GM18526 (cell line): ENCODE results near the gene ETS1.

Experiments
- POLR2A ChIP-seq: IDR thresholded peaks from 3 replicates; pipeline ENCODE4 v1.6.1; 2011; ENCODE audit not compliant: insufficient read length; ENCODE audit errors: extremely low read depth

Gene ETS1

GRCh38 chr11:128492903-128493569, 94.3 kb downstream of the ETS1 start:
- TF ChIP-seq POLR2A = no peak

- TF ChIP-seq POLR2A = no peak
These were observed 94.9 kb downstream of the ETS1 start for GRCh38 chr11:128492461-128492860.

GRCh38 chr11:128491195-128491936, 96.0 kb downstream of the ETS1 start:
- no peak for TF ChIP-seq POLR2A

GRCh38 chr11:128490092-128490491, 97.3 kb downstream of the ETS1 start:
- no peak for TF ChIP-seq POLR2A

- TF ChIP-seq POLR2A = no peak
These were observed 98.9 kb downstream of the ETS1 start for GRCh38 chr11:128488471-128488870.

GRCh38 chr11:128487978-128488377, 99.4 kb downstream of the ETS1 start:
- TF ChIP-seq POLR2A = no peak

GRCh38 chr11:128484172-128484571, 103.2 kb downstream of the ETS1 start:
- no peak for TF ChIP-seq POLR2A

- no peak for TF ChIP-seq POLR2A
These were observed 104.1 kb downstream of the ETS1 start for GRCh38 chr11:128483211-128483788.

GRCh38 chr11:128482512-128483191, 104.7 kb downstream of the ETS1 start:
- TF ChIP-seq POLR2A = no peak

- no peak for TF ChIP-seq POLR2A
These were observed 105.3 kb downstream of the ETS1 start for GRCh38 chr11:128482092-128482491.

GRCh38 chr11:128481135-128481534, 106.2 kb downstream of the ETS1 start:
- no peak for TF ChIP-seq POLR2A

GRCh38 chr11:128480665-128481064, 106.7 kb downstream of the ETS1 start:
- no peak for TF ChIP-seq POLR2A

- no peak for TF ChIP-seq POLR2A
These were observed 107.3 kb downstream of the ETS1 start for GRCh38 chr11:128480066-128480465.

- TF ChIP-seq POLR2A = no peak
These were observed 108.2 kb downstream of the ETS1 start for GRCh38 chr11:128479144-128479543.

- no peak for TF ChIP-seq POLR2A
These were observed 109.1 kb downstream of the ETS1 start for GRCh38 chr11:128478305-128478704.

GRCh38 chr11:128477811-128478210, 109.5 kb downstream of the ETS1 start:
- TF ChIP-seq POLR2A = no peak
